ENCODE measurements around the gene ATP6V1B1.
A peak's percentile ranks its signal among the peaks of the same experiment; 100 is the strongest.

The ATP6V1B1 gene

GRCh38 chr2:70946832-70947442 is 11.2 kb downstream of the ATP6V1B1 start:
- DNase-seq (ENCODE audit: low read depth in 2 of 2), result peak; percentile 73

GRCh38 chr2:70947556-70948184 is 12.0 kb downstream of the ATP6V1B1 start:
- peak; percentile 45 to 74 for DNase-seq (ENCODE audit: low read depth in 2 of 2)
- H3K4me3 ChIP-seq (replicated peaks in 1 of 2; ENCODE audit: low read depth in 2 of 2, low read length in 2 of 2), result no peak overlapping the region
- no peak for TF ChIP-seq CTCF (IDR thresholded peaks at IDR 0.05; ENCODE audit: low read depth, low read length)

More at GRCh38 chr2:70946832-70947442, 11.2 kb downstream of the ATP6V1B1 start:
- H3K4me3 ChIP-seq (replicated peaks in 1 of 2; ENCODE audit: low read depth in 2 of 2, low read length in 2 of 2), result no peak overlapping the region
- peak; percentile 81 for TF ChIP-seq CTCF (IDR thresholded peaks at IDR 0.05; ENCODE audit: low read depth, low read length)

GRCh38 chr2:70948337-70949003 is 12.8 kb downstream of the ATP6V1B1 start:
- DNase-seq (ENCODE audit: low read depth in 2 of 2), result peak; percentile 76 to 82
- peak; percentile 89 for TF ChIP-seq CTCF (IDR thresholded peaks at IDR 0.05; ENCODE audit: low read depth, low read length)
- H3K4me3 ChIP-seq (replicated peaks in 1 of 2; ENCODE audit: low read depth in 2 of 2, low read length in 2 of 2), result peak overlapping the region; percentile 19 to 22

GRCh38 chr2:70949086-70949485 is 13.4 kb downstream of the ATP6V1B1 start:
- TF ChIP-seq CTCF (IDR thresholded peaks at IDR 0.05; ENCODE audit: low read depth, low read length), result no peak
- H3K4me3 ChIP-seq (replicated peaks in 1 of 2; ENCODE audit: low read depth in 2 of 2, low read length in 2 of 2), result no peak overlapping the region
- no peak for DNase-seq (ENCODE audit: low read depth in 2 of 2)

DNA sequence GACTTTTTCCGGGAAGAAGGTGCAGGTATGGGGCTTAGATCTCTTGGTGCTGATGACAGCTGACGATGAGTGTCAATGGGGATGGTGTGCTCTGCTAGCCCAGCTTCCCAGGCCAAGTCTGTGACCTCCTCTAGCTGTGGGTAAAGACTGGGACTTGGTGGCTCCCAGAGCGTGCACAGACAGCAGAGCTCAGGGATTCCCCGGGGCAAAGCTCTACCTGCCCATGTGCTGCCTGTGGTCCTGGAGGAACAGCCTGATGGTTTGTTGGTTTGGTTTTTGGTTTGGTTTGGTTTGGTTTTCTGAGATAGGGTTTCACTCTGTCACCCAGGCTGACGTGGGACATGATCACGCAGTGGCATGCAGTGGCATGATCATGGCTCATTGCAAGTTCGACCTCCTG is 19.2 kb downstream of the ATP6V1B1 start:
- no peak for DNase-seq (ENCODE audit: low read depth in 2 of 2)

DNA sequence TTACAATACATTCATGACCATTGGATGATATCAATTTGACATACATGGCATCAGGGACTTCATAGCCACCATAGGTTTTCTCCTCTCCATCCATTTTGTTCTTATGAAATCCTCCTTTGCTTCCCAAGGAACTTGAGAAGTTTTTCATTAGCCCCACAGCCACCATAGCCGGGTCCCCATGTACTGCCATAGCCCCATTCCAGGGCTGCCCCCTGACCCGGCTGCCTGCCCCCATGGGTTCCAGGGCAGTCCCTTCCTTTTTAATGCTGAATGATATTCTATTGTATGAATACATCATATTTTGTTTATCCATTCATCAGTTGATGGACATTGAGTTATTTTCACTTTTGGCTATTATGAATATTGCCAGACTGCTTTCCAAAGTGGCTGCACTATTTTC is 20.4 kb downstream of the ATP6V1B1 start:
- DNase-seq (ENCODE audit: low read depth in 2 of 2), result no peak
- no peak for TF ChIP-seq CTCF (IDR thresholded peaks at IDR 0.05; ENCODE audit: low read depth, low read length)
- H3K4me3 ChIP-seq (replicated peaks in 1 of 2; ENCODE audit: low read depth in 2 of 2, low read length in 2 of 2), result no peak overlapping the region

More for the DNA sequence above, 19.2 kb downstream of the ATP6V1B1 start:
- no peak for TF ChIP-seq CTCF (IDR thresholded peaks at IDR 0.05; ENCODE audit: low read depth, low read length)
- no peak overlapping the region for H3K4me3 ChIP-seq (replicated peaks in 1 of 2; ENCODE audit: low read depth in 2 of 2, low read length in 2 of 2)

Data from cardiac fibroblast (primary cell).